NCI-H2171 (cell line): ENCODE data around the gene MTERF1.

Experiments used
- DNase-seq: peaks from one replicate; lab custom pipeline; 2025; lab: John Stamatoyannopoulos, UW

MTERF1 gene

DNA sequence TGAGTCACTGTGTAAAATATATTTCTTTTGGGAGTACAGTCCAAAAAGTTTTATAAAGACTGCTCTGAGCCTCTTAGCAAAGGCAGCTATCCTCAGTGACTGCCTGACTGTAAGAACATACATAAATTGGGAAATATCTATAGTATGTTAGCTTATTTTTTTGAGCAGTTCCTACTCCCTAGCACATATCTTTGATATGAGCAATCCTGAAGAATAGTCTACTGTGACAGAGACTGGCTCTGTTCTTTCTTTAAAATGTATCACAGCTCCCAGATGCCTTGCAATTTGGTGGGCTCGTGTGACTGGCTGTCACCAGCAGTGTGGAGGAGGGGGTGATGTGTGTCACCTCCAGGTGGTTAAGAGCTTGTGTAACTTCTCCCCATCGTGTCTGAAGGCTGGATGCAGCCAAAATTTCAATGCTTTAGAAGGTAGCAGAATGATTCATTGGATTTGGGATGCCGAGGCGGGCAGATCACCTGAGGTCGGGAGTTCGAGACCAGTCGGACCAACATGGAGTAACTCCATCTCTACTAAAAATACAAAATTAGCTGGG lies 47.9 kb downstream of the MTERF1 start:
- no peak for DNase-seq

GRCh38 chr7:91827169-91827568 lies 53.3 kb downstream of the MTERF1 start:
- DNase-seq, result no peak

GRCh38 chr7:91826377-91826776 lies 54.1 kb downstream of the MTERF1 start:
- DNase-seq, result no peak

GRCh38 chr7:91824201-91824600 lies 56.3 kb downstream of the MTERF1 start:
- no peak for DNase-seq
